DOHH2 (cell line): ENCODE results near the gene UBE4B.

Experiments used
- H3F3A ChIP-seq: fragments of 200-600 bp; sonication (generic), shearing (Covaris generic); 2 replicates; pipeline ENCODE4 v1.6.0; 2016; ENCODE audit warnings: antibody characterized with exemption, mild to moderate bottlenecking; ENCODE audit not compliant: control insufficient read depth, insufficient read depth
- H3K27ac ChIP-seq: fragments of 200-600 bp; sonication (generic); 2 replicates; pipeline ENCODE4 v1.5.1; 2014; ENCODE audit warnings: low read depth, mild to moderate bottlenecking, low read length, moderate library complexity
- H3K27me3 ChIP-seq: fragments of 200-600 bp; sonication (generic); 2 replicates; pipeline ENCODE4 v1.6.1; 2014; ENCODE audit warnings: mild to moderate bottlenecking, low read length, mixed read lengths; ENCODE audit not compliant: control insufficient read depth
- H3K36me3 ChIP-seq: fragments of 200-600 bp; sonication (generic); 2 replicates; pipeline ENCODE4 v1.6.1; 2014; ENCODE audit warnings: mild to moderate bottlenecking, low read length, moderate library complexity, mixed read lengths; ENCODE audit not compliant: control insufficient read depth
- H3K4me1 ChIP-seq: fragments of 200-600 bp; sonication (generic); 2 replicates; pipeline ENCODE4 v1.6.1; 2014; ENCODE audit warnings: mild to moderate bottlenecking, low read length, mixed read lengths; ENCODE audit not compliant: control insufficient read depth
- H3K4me2 ChIP-seq: fragments of 200-600 bp; sonication (generic); 2 replicates; pipeline ENCODE4 v1.6.0; 2014; ENCODE audit warnings: mild to moderate bottlenecking, low read length, moderate library complexity
- H3K4me3 ChIP-seq: fragments of 200-600 bp; sonication (generic); 2 replicates; pipeline ENCODE4 v1.5.1; 2014; ENCODE audit warnings: mild to moderate bottlenecking, low read length, mixed read lengths
- H3K79me2 ChIP-seq: fragments of 200-600 bp; sonication (generic); 2 replicates; pipeline ENCODE4 v1.6.1; 2014; ENCODE audit warnings: mild to moderate bottlenecking, low read length, mixed read lengths; ENCODE audit not compliant: control insufficient read depth
- H3K9me2 ChIP-seq: fragments of 200-600 bp; sonication (generic); replicated peaks from 2 replicates; pipeline ENCODE4 v1.6.1; 2014; ENCODE audit warnings: mild to moderate bottlenecking, low read length, mixed read lengths; ENCODE audit not compliant: control insufficient read depth
- H3K9me3 ChIP-seq: fragments of 200-600 bp; sonication (generic); 2 replicates; pipeline ENCODE4 v1.6.1; 2014; ENCODE audit warnings: antibody characterized with exemption, low read length, mixed read lengths; ENCODE audit not compliant: control insufficient read depth, insufficient read depth
- H4K20me1 ChIP-seq: fragments of 200-600 bp; sonication (generic); 2 replicates; pipeline ENCODE4 v1.6.0; 2014; ENCODE audit warnings: low read depth, mild to moderate bottlenecking, antibody characterized with exemption, low read length, moderate library complexity; ENCODE audit not compliant: control insufficient read depth, insufficient read depth
- CTCF ChIP-seq: fragments of 200-600 bp; sonication (generic); IDR thresholded peaks from one replicate; pipeline ENCODE4 v1.5.1; 2014; ENCODE audit warnings: antibody characterized with exemption, mild to moderate bottlenecking, low read depth, low read length; ENCODE audit not compliant: poor library complexity, severe bottlenecking
- EZH2phosphoT487 ChIP-seq: fragments of 200-600 bp; sonication (generic); IDR thresholded peaks from 2 replicates; pipeline ENCODE4 v1.6.1; 2017; ENCODE audit warnings: borderline replicate concordance, mild to moderate bottlenecking, antibody characterized with exemption, low read length, moderate library complexity, mixed read lengths

Gene UBE4B

GRCh38 chr1:10101929-10102328 lies 69.2 kb downstream of the UBE4B start:
- no peak for TF ChIP-seq EZH2phosphoT487
- TF ChIP-seq CTCF = no peak
- Histone ChIP-seq H3K27me3 (no peaks in the 10 kb centered on the region), H3K9me3 (no peaks in the 10 kb centered on the region), H4K20me1 (no peaks in the 10 kb centered on the region), H3K4me1 (no peaks in the 10 kb centered on the region), H3K4me2 (no peak overlapping the region), H3K9me2 (no peaks in the 10 kb centered on the region), H3F3A (no peaks in the 10 kb centered on the region), H3K27ac (no peak overlapping the region), H3K4me3 (no peak overlapping the region), H3K79me2 (no peaks in the 10 kb centered on the region), H3K36me3 (peaks cover 34% of the 10 kb centered on the region)

- no peak overlapping the region for H3K4me2 ChIP-seq
- H3K27ac ChIP-seq = no peak overlapping the region
- no peaks in the 10 kb centered on the region for H3F3A ChIP-seq
- H3K27me3 ChIP-seq = no peaks in the 10 kb centered on the region
- no peaks in the 10 kb centered on the region for H3K4me1 ChIP-seq
- no peaks in the 10 kb centered on the region for H3K79me2 ChIP-seq
- no peaks in the 10 kb centered on the region for H4K20me1 ChIP-seq
- H3K4me3 ChIP-seq = no peak overlapping the region
- peaks cover 39% of the 10 kb centered on the region for H3K36me3 ChIP-seq
- no peaks in the 10 kb centered on the region for H3K9me2 ChIP-seq
- TF ChIP-seq CTCF = no peak
- TF ChIP-seq EZH2phosphoT487 = no peak
- no peaks in the 10 kb centered on the region for H3K9me3 ChIP-seq
Observed at GRCh38 chr1:10103193-10103592, 70.4 kb downstream of the UBE4B start.

- Histone ChIP-seq H3K27me3 (no peaks in the 10 kb centered on the region), H3K79me2 (no peaks in the 10 kb centered on the region), H3K9me2 (no peaks in the 10 kb centered on the region), H3K27ac (no peak overlapping the region), H3K4me3 (no peak overlapping the region), H3K9me3 (no peaks in the 10 kb centered on the region), H3F3A (no peaks in the 10 kb centered on the region), H3K4me1 (no peaks in the 10 kb centered on the region), H3K36me3 (peaks cover 38% of the 10 kb centered on the region), H4K20me1 (no peaks in the 10 kb centered on the region), H3K4me2 (no peak overlapping the region)
- TF ChIP-seq EZH2phosphoT487 (no peak), CTCF (no peak)
Observed at GRCh38 chr1:10104834-10105233, 72.1 kb downstream of the UBE4B start.

DNA sequence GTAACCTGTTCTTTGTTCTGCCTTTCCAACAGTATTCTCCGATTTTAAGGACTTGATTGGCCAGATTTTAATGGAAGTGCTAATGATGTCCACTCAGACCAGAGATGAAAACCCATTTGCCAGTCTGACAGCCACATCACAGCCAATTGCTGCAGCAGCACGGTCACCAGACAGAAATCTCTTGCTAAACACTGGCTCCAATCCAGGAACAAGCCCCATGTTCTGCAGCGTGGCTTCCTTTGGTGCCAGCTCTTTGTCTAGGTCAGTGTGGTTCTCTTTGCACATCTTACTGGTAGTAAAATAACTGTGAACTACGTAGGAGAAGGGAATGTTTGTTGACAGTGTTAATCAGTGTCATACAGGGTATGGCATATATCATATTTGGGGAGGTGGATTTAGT lies 72.7 kb downstream of the UBE4B start:
- no peak overlapping the region for H3K4me3 ChIP-seq
- H3K4me1 ChIP-seq = no peaks in the 10 kb centered on the region
- H3K27ac ChIP-seq = no peak overlapping the region
- no peaks in the 10 kb centered on the region for H4K20me1 ChIP-seq
- H3K79me2 ChIP-seq = no peaks in the 10 kb centered on the region
- H3K36me3 ChIP-seq = peaks cover 38% of the 10 kb centered on the region
- H3K9me3 ChIP-seq = no peaks in the 10 kb centered on the region
- H3K27me3 ChIP-seq = no peaks in the 10 kb centered on the region
- H3K9me2 ChIP-seq = no peaks in the 10 kb centered on the region
- no peak overlapping the region for H3K4me2 ChIP-seq
- H3F3A ChIP-seq = no peaks in the 10 kb centered on the region
- TF ChIP-seq EZH2phosphoT487 (no peak), CTCF (no peak)
